NK-92 treated with Interleukin-12 subunit alpha and Interleukin-12 subunit beta, amount 100 ng/mL, for 24 hours (cell line): Measurements from ENCODE around the gene EML6.
A peak's percentile ranks its signal among the peaks of the same experiment; 100 is the strongest.
"Not testable (repeated sequence)": the region's sequence is repeated elsewhere in the genome, so short reads cannot be mapped to it uniquely, and the experiment has no call there.

Experiments used
- DNase-seq: peaks from one replicate; lab custom pipeline; 2025; lab: John Stamatoyannopoulos, UW

The EML6 gene

GRCh38 chr2:54805255-54805654, 81.8 kb downstream of the EML6 start:
- no peak for DNase-seq

GRCh38 chr2:54806975-54807374, 83.5 kb downstream of the EML6 start:
- no peak for DNase-seq

- no peak for DNase-seq
Observed at GRCh38 chr2:54808661-54809060, 85.2 kb downstream of the EML6 start.

- DNase-seq, result no peak
Observed at GRCh38 chr2:54809819-54810218, 86.4 kb downstream of the EML6 start.

GRCh38 chr2:54810246-54810645, 86.8 kb downstream of the EML6 start:
- DNase-seq, result no peak

GRCh38 chr2:54813584-54813983, 90.1 kb downstream of the EML6 start:
- DNase-seq, result no peak

- DNase-seq, result no peak
Observed at GRCh38 chr2:54814389-54815147, 91.1 kb downstream of the EML6 start.

GRCh38 chr2:54815148-54815539, 91.7 kb downstream of the EML6 start:
- DNase-seq, result no peak

GRCh38 chr2:54818226-54818625, 94.8 kb downstream of the EML6 start:
- no peak for DNase-seq

- no peak for DNase-seq
Observed at GRCh38 chr2:54820558-54820957, 97.1 kb downstream of the EML6 start.

GRCh38 chr2:54824567-54824966, 101.1 kb downstream of the EML6 start:
- no peak for DNase-seq

GRCh38 chr2:54830546-54830945, 107.1 kb downstream of the EML6 start:
- DNase-seq, result no peak

- DNase-seq, result no peak
Observed at GRCh38 chr2:54831480-54831879, 108.0 kb downstream of the EML6 start.

GRCh38 chr2:54834721-54835120, 111.3 kb downstream of the EML6 start:
- no peak for DNase-seq

GRCh38 chr2:54836477-54836876, 113.0 kb downstream of the EML6 start:
- DNase-seq, result no peak

- peak; percentile 12 for DNase-seq
Observed at GRCh38 chr2:54838585-54839035, 115.1 kb downstream of the EML6 start.

GRCh38 chr2:54839461-54840255, 116.2 kb downstream of the EML6 start:
- no peak for DNase-seq

- DNase-seq, result no peak
Observed at GRCh38 chr2:54840559-54841468, 117.4 kb downstream of the EML6 start.

- not testable (repeated sequence) for DNase-seq
Observed at GRCh38 chr2:54841500-54841899, 118.0 kb downstream of the EML6 start.

GRCh38 chr2:54845094-54845493, 121.6 kb downstream of the EML6 start:
- DNase-seq, result no peak

GRCh38 chr2:54845514-54845913, 122.1 kb downstream of the EML6 start:
- no peak for DNase-seq
